IPS DF 19.7 (cell line): ENCODE results near the gene FAM234B.
"Not testable (repeated sequence)": the region's sequence is repeated elsewhere in the genome, so short reads cannot be mapped to it uniquely, and the experiment has no call there.

ENCODE experiments used
- DNase-seq: peaks from one replicate; pipeline ENCODE4 v3.0.0-alpha.2; 2013; ENCODE audit warnings: low read depth, low spot score

Gene FAM234B

DNA sequence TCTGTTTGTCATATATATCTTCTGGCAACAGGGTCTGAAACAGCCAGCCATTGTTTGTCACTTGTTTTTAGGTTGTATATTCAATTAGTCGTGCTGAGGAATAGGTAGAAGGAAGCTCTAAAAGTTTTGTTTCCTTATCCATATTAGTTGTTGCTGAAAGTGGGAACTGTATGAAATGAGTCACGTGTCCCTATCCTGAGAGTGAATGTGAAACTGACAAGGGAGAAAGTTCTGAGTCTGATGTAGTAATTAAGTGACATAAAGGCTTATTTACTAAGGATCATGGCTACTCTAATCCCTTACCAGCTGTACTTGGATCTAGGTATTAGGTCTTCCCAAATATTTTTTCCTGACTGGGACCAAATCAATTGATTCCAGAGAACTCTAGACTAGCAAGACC lies 16.4 kb downstream of the FAM234B start:
- no peak for DNase-seq

DNA sequence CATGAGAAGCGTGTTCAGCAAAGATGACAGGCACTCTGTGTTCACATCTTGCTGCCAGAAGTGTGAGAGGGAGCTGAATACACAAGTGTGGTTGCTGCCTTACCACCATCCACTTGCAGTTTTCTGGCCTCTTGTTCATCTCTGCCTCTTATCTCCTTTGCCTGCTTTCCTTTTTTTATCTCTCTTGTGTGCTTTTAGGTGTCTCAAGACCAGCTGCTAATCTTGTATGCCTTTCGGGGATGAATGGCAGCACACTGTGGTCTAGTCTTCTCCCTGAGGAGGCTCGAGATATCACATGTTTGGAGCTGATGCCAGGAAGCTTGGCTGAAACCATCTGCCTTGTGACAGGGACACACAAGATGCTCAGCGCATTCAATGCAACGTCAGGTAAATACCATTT lies 17.2 kb downstream of the FAM234B start:
- DNase-seq, result no peak

DNA sequence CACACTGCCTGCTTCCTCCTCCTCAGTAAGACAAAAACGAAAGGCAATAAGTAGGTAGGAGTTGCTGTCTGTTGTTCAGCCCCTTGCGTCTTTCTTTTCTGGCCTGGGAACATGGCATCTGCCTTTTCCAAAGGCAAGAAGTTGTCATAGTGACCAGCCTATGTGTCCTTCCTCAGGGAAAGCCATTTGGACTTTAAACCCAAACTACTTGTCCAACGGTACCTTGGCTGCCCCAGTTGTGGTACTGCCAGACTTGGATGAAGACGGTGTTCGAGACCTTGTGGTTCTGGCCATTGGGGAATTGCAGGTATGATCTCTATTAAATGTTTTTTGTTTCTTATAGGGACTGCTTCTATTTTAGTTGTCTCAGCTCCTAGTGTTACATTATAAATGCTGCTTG lies 18.5 kb downstream of the FAM234B start:
- DNase-seq, result no peak

DNA sequence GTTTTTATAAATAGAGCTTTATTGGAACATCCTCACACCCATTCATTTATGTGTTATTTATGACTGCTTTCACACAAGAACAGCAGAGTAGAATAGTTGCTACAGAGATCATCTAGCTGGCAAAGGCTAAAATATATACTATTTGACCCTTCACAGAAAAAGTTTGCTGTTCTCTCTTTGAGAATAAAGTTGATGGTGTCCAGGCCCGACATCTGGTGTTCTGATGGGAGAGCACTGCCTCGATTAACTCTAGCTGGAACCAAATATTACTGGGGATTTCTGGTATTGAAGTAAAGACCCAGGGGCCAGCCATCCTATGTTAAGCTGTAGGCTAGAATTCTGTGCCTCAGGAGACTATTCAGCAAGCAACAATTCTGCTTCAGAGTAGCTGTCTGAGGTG lies 21.8 kb downstream of the FAM234B start:
- DNase-seq, result no peak

DNA sequence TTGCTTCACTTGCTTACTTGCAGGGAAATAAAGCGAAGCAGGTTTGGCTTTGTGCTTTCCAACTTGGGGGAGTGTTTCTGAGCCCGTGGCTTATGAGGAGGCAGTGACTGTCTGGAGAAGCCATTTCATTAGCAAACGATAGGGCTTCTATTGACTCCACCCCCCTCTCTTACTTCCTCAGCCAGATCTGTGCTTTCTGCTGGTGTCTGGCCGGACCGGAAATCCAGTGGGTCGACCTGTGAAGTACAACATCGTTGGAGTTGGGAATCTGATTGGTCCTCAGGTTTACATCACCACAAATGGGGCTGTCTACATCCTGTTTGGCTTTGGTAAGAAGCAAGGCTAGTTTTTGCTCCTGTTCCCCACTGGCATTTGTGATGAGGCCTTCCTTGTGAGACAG lies 22.3 kb downstream of the FAM234B start:
- no peak for DNase-seq

DNA sequence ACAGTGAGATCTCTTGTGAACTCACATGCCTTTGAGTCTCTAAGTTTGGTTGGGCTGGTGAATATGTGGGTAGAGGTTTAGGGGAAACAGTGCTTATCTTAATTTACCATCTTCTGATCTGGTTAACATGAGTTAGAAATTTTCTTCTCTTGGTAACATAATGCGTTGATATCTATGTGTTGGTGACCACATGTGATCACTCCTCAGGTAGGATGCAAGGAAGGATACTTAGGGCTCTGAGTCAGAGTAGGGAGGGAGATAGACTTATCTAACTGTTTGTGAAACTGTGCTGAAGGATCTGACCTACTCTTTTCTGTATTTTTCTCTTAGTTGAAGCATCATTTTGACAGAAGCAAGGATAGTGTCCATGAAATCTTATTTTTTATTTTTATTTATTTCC lies 23.1 kb downstream of the FAM234B start:
- no peak for DNase-seq

DNA sequence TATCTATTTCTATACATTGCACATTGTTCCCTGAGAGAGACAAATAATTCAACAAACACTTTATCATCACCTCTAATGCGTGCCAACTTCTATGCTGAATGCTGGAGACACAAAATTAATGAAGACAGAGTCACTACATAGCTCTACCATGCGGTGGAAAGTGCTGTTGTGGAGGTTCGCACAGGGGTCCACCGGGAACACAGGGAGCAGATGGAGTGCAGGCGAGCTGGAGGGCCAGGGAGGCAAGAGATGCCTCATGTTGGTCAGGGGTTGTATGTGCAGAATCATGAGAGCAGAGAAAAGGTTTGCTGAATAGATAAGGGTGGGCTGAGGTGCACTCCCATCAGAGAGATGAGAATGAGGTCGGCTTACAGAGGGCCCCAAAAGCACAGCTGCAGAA lies 25.2 kb downstream of the FAM234B start:
- DNase-seq, result no peak

DNA sequence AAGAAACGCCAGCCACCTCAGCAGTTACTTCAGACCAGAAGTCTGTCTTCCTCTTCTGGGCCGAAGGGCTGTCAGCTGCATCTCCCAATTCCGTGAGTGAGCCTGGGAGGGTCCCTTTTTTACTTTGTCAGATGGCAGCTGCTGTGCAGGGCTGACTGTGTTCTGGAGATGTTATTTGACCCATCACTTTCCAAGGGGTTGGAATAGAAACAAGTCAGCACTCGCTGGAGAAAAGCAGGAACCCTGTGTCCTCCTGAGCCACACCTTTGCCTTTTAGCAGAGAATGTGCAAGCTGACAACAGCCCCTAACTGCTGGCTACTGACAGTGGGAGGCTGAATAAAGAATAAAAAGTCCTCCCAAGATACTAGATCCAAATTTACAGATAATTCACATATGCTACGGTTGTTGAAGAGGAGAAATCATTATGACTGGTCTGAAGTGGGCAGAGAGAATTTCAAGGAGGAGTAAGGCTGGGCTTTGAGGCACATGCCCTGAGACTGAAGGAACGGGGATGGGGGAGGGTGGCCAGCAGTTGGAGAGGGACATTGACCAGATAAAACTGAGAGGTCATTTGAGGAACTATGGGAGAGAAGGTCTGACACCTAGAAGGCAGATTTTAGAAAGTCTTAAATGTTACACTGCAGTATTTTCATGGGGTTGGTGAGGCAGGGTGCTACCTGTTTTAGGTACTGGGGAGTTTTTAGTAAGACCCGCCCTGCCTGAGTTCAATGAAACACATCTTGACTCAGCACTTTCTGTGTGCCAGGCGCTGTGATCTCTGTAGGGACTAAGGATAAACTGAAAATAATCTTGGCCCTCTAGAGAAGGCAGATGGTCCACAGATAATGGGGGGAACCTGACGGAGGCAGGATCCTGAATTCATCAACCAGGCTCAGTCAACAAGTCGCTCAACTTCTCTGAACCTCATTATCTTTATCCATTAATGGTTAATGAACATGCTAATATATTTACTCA lies 27.4 kb downstream of the FAM234B start:
- no peak for DNase-seq

DNA sequence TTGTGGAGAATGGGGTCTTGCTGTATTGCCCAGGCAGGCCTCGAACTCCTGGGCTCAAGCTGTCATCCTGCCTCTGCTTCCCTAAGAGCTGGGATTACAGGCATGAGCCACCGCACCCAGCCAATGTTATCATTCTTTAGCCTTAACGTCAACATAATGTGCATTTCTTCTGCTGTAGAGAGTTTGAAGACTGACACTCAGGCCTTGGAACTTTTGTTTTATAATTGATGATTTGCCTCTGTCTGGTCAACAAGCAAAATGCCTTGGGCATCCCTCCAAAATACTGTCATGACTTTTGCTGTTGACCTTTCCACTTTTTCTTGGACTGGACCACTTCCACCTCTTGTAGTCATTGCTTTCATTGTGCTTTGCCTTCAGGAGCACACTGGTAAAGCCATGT lies 29.0 kb downstream of the FAM234B start:
- DNase-seq, result no peak

DNA sequence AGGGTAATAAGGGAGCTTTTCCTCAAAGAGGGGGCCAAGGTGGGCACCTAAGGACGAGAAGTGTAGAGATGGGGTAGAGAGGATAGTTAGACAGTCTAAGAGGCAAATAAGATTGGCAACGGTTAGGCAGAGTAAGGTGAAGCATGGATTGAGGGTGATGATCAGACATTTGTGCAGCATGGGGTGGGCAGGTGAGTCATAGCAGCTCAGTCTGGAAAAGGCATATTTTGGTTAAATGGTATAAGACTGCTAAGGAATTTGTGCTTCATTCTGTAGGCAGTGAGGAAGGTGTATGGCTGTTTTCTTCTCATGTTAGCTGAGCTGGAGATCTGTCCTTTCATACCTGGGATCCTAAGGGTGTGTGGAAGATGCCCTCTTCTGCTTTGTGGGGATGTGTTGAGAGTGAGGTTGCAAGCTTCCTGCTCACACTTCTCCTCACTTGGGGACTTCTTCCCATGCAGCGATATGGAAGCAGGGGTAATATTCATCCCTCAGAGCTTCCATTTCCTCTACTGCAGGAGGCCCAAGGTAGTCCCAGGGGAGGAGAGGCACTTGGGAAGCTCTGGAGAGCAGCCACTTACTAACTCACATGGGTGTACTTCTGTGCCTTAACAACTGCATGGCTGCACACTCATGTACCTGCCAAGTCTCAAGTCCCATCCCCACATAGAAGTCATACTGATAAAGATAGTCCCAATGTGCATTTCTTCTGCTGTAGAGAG lies 30.4 kb downstream of the FAM234B start:
- DNase-seq, result no peak

DNA sequence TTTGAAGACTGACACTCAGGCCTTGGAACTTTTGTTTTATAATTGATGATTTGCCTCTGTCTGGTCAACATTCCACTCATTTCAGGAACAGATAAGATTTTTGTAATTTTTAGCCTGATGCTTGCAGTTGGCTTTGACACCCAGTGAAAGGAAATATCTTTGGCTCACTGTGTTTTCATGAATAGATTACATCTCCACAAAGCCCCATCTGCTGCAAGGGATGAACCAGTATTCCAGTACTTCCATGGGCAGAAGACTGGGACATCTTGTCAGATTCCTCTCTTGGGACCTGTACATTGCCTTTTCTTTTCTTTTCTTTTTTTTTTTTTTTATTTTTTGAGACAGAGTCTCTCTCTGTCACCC lies 30.9 kb downstream of the FAM234B start:
- DNase-seq, result no peak

DNA sequence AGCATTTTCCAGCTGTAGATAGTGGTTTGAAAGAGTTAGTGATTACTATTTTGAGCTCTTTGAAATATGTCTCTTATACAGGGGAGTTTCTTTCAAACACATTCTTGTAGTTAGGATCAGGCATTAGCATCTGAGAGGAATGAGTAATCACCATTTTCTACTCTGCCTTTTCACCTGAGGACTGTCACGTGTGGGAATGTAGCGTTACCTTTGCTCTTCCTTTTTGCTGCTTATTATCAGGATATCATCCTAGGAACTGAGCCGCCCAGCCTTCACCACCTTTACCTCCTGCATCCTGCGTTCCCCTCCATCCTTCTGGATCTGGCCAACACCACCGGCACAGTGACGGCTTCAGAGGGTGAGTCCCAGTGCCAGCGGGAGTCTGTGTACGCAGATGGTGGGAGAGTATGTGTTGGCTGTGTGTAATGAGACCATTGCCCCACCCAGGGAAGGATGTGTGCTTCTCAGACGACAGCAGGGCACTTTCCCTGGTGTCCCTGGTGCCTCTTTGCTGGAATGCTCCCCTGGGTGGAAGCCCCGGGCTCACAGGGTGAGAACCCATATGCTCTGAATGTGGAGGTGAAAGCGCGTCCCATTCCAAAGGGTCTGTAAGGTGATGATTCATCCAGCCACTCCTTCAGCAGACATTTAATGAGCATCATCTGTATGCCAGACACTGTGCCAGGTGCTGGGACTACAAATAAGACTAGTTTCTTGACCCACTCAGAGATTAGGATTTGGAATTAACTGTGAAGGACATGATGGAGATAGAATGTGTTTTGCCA lies 31.8 kb downstream of the FAM234B start:
- DNase-seq, result no peak

DNA sequence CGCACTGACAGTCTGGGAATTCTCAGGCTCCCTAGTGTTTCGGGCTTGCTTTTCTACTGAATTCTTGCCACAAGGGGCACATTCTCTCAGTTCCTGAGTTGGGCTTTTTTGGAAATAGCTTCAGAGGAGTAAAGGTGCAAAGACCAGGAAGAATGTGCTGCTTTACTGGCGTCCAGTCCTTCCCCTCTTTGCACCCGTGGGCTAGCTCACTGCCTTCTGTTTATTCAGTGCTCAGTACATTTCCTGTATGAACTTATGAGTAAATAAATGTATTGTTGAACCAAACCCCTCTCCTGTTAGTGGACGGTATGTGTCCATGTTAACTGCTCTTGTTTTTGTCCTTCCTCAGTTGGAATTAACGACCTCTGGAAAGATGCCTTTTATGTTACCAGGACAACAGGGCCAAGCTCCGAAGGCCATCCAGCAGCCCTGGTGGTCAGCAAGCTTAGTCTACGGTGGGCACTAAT lies 35.3 kb downstream of the FAM234B start:
- no peak for DNase-seq

DNA sequence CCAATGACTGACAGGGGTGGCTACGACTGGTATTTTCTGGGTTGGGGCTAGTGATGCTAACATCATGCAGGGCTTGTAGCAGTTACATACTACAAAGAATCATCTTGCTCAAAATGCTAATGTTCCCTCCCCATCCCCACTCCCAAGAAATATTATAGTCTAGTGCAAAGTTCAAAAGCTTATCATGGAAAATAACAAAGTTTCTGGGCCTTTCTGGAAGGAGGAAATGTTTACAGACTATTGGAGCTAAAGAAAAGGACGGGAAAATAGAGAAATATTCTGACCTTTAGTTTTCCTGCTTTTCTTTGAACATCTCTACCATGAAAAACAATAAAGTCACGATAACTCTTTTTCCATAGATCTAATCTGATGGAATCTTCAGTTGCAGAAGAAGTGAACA lies 36.1 kb downstream of the FAM234B start:
- no peak for DNase-seq

DNA sequence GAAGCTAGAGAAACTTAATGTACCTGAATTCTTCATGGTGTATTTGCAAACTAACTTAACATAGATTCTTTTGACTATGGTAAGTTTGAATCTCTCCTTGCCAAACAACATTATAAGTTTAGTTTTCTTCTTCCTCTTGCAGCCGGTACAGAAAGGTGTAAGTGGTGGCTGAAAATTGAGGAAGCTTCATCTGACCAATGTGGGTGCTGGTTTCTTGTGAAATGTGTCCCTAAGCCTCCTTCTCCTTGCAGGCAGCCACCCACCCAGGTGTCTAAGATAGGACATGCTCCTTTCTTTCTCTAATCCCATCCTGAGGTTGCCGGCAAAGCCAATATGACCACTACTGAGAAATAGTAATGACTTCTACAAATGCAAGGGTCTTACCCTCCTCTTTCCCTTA lies 38.7 kb downstream of the FAM234B start:
- DNase-seq, result no peak

DNA sequence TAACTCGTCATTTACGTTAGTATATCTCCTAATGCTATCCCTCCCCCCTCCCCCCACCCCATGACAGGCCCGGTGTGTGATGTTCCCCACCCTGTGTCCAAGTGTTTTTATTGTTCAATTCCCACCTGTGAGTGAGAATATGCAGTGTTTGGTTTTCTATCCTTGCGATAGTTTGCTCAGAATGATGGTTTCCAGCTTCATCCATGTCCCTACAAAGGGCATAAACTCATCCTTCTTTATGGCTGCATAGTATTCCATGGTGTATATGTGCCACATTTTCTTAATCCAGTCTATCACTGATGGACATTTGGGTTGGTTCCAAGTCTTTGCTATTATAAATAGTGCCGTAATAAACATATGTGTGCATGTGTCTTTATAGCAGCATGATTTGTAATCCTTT lies 39.5 kb downstream of the FAM234B start:
- DNase-seq, result not testable (repeated sequence)

DNA sequence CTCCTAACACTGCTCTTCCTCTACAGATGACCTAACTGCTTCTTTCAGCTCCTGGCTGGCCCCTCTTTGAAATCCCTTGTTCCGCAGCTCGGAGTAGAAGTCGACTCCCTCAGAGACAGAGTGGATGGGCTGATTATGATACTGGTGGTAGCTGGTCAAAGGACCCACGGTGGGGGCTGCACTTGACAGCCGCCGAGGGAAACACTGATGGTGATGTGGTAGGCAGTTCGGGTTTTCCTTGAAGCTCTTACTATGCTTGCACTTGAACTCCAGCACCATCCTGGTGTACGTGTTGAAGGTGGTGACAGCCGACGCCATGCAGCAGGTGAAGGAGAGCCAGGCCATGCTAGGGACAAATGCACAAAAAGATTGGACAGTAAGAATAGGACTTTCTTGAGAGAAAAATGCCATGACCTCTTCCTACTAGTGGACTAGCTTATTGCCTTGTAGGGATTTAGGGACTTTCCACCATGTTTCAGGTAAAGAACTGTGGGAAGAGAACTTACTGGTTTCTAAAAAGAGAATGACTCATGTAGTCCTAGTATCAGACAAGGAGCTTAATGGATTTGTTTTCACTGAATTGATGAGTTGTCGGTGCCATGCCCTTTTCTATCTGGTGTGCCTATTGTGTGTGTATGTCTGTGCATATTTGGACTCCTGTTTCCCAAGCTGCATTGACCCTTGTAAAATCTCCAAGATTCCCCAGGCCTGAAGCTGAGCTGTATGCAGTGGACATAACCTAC lies 40.9 kb downstream of the FAM234B start:
- DNase-seq, result no peak

DNA sequence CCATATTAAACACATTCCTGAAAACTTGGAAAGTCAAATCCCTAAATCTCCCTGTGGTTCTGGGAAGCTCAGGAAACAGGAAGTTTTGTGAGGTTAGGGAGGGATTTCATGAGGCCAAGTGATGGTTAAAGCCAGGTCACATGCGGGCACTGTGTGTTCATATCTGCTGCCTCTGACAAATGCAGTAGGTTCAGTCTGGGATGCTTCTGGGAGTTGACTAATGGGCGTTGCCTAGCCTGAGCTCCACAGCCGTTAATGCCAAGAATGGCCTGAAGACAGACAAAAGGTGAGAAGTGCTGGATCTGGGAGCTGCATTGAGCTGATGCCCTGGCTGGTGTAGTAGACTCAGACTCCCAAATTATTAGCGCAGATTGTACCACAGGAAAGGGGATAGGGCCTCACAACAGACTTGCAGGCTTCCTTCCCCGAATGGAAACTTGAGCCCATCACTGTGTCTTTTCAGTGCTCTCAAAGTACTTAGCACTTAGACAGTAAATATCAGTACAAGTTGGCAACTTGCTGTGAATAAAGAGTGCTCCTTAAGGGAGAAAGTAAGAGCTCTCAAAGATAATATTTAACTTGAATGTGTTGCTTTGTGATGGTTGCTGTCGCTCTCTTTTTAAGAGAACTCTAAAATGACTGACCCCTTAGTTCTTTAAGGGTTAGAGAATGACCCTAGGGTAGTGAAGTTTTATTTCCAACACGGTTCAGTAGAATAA lies 41.9 kb downstream of the FAM234B start:
- no peak for DNase-seq

DNA sequence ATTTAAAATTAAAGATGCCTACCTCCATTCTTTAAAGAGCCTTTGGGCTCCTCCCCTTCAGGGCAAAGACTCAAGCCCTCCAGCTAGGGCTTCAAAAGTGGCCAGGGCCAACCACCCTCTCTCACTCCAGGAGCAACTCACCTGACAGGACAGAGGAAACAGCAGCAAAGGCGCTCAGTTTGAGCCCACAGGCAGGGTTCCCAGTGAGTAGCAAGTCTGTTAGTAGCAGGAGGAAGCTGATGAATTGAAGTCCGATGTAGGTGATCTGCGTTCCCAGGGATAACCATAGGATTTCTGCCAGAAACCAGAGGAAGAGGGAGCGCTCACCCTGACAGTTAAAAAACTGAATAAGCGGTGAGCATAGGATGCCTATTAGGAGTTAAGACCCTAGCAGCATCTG lies 43.6 kb downstream of the FAM234B start:
- DNase-seq, result no peak

DNA sequence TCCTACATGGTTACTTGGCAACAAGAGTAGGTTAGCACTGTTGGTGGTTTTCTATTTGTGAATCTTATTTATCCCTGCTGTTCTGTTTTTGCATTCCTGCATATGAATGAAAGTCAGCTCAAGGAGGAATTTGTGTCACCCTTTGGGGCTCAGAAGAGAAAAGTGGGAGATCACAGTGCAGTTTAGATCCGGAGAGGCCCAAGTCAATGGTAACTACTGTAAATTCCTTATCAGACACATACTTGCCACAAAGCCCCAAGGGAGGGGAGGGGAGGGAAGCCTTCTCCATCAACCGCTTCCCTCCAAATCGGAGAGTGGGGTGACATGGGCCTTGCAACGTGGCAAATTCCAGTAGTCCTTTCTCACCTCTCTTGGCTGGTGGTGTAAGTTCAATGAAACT lies 44.3 kb downstream of the FAM234B start:
- peak; percentile 91 for DNase-seq

DNA sequence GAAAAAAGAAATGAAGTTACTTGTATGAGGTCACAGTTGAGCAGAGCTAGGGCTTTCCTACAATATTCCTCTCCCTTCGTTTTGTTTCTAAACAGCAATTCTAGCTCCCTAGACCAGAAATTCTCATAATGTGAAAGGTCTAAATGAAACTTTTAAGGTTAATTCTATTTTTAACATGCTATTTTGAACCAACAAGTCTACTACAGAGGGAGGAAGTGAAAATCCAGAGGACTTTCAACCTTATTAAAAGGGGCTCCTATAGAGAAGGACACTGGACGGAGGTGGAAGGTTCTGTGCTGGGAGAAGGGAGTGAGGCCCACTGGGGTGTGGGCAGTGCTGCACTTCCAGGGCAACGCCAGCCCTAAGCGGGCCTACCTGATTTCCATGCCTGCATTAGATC lies 45.9 kb downstream of the FAM234B start:
- DNase-seq, result no peak
